ENCODE data around the gene GSE1.

GSE1 gene

GRCh38 chr16:85698935-85699558, 85.9 kb downstream of the GSE1 start:
- DNase-seq (ENCODE audit: insufficient read length) (no peak), FAIRE-seq (no peak)
- TF ChIP-seq TAF1 (IDR thresholded peaks at IDR 0.05; ENCODE audit: borderline replicate concordance, low read depth, low read length) (no peak), POLR2A (IDR thresholded peaks at IDR 0.05; ENCODE audit: low read depth, low read length) (no peak), POLR2AphosphoS5 (IDR thresholded peaks at IDR 0.05; ENCODE audit: low read depth, low read length) (no peak)

- DNase-seq (ENCODE audit: insufficient read length), result no peak
- no peak for FAIRE-seq
- TF ChIP-seq POLR2AphosphoS5 (IDR thresholded peaks at IDR 0.05; ENCODE audit: low read depth, low read length) (no peak), TAF1 (IDR thresholded peaks at IDR 0.05; ENCODE audit: borderline replicate concordance, low read depth, low read length) (no peak), POLR2A (IDR thresholded peaks at IDR 0.05; ENCODE audit: low read depth, low read length) (no peak)
Observed at GRCh38 chr16:85699628-85700027, 86.5 kb downstream of the GSE1 start.

GRCh38 chr16:85704011-85704410, 90.9 kb downstream of the GSE1 start:
- no peak for DNase-seq (ENCODE audit: insufficient read length)
- no peak for FAIRE-seq
- TF ChIP-seq POLR2AphosphoS5 (IDR thresholded peaks at IDR 0.05; ENCODE audit: low read depth, low read length) (no peak), TAF1 (IDR thresholded peaks at IDR 0.05; ENCODE audit: borderline replicate concordance, low read depth, low read length) (no peak), POLR2A (IDR thresholded peaks at IDR 0.05; ENCODE audit: low read depth, low read length) (no peak)

DNA sequence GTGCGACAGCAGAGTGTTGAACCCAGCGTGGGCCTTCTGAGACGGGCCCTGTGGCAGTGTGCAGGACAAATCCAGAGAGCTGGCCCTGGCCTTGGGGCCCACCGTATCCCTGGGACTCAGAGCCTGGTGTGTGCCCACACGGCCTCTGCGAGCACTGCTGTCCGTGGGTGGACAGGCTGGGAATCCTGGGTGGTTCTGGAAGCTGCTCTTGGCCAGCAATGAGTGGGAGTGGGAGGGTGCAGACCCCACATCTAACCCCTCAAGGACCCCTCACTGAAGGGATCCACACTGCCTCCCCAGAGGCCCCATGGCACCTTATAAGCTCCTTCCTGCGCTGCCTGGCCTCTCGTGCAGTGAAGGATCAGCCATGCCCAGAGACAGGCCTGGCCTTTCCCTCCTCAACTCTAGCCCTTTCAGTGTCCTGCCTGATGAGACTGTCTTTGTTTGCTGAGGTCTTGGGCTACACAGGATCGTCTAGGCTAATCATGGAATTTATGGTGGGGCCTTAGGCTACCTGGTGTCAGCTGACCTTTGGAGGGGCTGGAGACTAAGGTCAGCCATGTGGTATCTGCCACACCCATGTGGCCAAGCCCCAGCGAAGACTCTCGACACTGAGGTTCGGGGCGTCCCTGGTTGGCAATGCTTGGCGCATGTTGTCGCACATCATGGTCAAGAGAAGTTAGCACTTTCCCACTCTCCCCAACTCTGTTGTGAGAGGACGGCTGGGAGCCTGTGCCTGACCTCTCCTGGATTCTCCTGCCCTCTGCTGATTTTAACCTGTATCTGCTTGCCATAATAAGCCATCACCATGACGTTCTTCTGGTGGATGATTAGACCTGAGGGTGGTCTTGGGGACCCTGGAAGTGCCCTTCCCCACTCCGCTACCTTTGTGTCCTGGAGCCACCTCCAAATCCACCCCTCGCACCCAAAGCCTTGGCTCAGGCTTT, 92.1 kb downstream of the GSE1 start:
- TF ChIP-seq POLR2A (IDR thresholded peaks at IDR 0.05; ENCODE audit: low read depth, low read length) (no peak), POLR2AphosphoS5 (IDR thresholded peaks at IDR 0.05; ENCODE audit: low read depth, low read length) (no peak), TAF1 (IDR thresholded peaks at IDR 0.05; ENCODE audit: borderline replicate concordance, low read depth, low read length) (no peak)
- no peak for FAIRE-seq
- no peak for DNase-seq (ENCODE audit: insufficient read length)

DNA sequence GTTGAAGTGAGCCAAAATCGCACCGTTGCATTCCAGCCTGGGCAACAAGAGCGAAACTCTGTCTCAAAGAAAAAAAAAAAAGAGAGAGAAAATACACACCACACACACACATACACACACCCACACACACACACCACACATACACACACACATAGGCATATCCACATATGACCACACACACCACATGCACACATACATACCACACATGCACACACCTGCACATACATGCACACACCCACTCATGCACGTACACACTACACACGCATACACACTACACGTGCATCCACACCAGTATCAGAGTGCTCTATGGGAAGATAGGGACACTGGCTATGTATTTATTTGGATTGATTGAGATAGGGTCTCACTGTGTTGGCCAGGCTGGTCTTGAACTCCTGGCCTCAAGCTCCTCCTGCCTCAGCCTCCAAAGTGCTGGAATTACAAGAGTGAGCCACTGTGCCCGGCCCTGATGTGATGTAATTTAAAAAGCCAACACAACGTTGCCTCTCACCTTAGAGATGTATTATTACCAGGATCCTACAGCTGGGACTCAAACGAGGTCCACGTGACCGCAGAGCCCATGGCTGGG, 93.4 kb downstream of the GSE1 start:
- no peak for TF ChIP-seq POLR2A (IDR thresholded peaks at IDR 0.05; ENCODE audit: low read depth, low read length)
- TF ChIP-seq POLR2AphosphoS5 (IDR thresholded peaks at IDR 0.05; ENCODE audit: low read depth, low read length), result no peak
- no peak for TF ChIP-seq TAF1 (IDR thresholded peaks at IDR 0.05; ENCODE audit: borderline replicate concordance, low read depth, low read length)
- DNase-seq (ENCODE audit: insufficient read length), result no peak
- FAIRE-seq, result no peak

- no peak for DNase-seq (ENCODE audit: insufficient read length)
- FAIRE-seq, result no peak
- TF ChIP-seq TAF1 (IDR thresholded peaks at IDR 0.05; ENCODE audit: borderline replicate concordance, low read depth, low read length) (no peak), POLR2A (IDR thresholded peaks at IDR 0.05; ENCODE audit: low read depth, low read length) (no peak), POLR2AphosphoS5 (IDR thresholded peaks at IDR 0.05; ENCODE audit: low read depth, low read length) (no peak)
Observed at GRCh38 chr16:85707528-85708095, 94.5 kb downstream of the GSE1 start.

DNA sequence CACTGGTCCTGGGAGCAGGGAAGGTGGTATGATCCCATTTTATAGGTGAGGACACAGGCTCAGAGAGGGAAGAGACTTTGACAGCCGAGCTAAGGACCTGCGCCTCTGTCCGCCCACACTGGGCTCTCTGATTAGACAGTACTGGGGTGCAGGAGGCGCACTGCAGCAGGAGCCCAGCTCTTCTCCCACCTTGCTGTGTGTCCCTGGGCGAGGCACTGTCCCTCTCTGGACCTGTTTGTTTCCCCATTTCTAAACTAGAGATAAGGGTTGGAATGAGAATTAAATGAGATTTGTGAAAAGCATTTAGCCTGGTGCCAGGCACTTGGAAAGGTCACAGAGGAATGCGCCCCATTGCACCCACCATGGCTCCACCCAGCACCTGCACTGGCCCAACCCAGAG, 95.2 kb downstream of the GSE1 start:
- no peak for DNase-seq (ENCODE audit: insufficient read length)
- FAIRE-seq, result no peak
- TF ChIP-seq POLR2A (IDR thresholded peaks at IDR 0.05; ENCODE audit: low read depth, low read length) (no peak), POLR2AphosphoS5 (IDR thresholded peaks at IDR 0.05; ENCODE audit: low read depth, low read length) (no peak), TAF1 (IDR thresholded peaks at IDR 0.05; ENCODE audit: borderline replicate concordance, low read depth, low read length) (no peak)

GRCh38 chr16:85709766-85710585, 96.9 kb downstream of the GSE1 start:
- no peak for DNase-seq (ENCODE audit: insufficient read length)
- no peak for FAIRE-seq
- TF ChIP-seq POLR2A (IDR thresholded peaks at IDR 0.05; ENCODE audit: low read depth, low read length), result no peak
- no peak for TF ChIP-seq TAF1 (IDR thresholded peaks at IDR 0.05; ENCODE audit: borderline replicate concordance, low read depth, low read length)
- TF ChIP-seq POLR2AphosphoS5 (IDR thresholded peaks at IDR 0.05; ENCODE audit: low read depth, low read length), result no peak

DNA sequence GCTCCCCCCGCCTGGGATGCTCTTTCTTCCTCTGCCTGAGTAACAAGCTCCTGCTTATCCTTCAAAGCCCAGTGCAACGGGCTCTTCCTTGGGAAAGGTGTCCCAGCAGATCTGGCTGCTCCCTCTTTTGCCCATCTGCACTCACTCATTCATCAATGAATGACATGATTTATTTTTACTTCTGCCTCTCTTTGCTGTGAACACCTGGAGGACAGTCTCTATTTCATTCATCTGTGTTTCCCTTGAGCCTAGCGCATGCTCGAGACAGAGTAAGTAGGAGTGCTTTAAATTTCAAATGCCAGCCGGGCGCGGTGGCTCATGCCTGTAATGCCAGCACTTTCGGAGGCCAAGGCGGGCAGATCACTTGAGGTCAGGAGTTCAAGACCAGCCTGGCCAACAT, 97.6 kb downstream of the GSE1 start:
- DNase-seq (ENCODE audit: insufficient read length) (no peak), FAIRE-seq (no peak)
- TF ChIP-seq POLR2AphosphoS5 (IDR thresholded peaks at IDR 0.05; ENCODE audit: low read depth, low read length), result no peak
- TF ChIP-seq POLR2A (IDR thresholded peaks at IDR 0.05; ENCODE audit: low read depth, low read length), result no peak

DNA sequence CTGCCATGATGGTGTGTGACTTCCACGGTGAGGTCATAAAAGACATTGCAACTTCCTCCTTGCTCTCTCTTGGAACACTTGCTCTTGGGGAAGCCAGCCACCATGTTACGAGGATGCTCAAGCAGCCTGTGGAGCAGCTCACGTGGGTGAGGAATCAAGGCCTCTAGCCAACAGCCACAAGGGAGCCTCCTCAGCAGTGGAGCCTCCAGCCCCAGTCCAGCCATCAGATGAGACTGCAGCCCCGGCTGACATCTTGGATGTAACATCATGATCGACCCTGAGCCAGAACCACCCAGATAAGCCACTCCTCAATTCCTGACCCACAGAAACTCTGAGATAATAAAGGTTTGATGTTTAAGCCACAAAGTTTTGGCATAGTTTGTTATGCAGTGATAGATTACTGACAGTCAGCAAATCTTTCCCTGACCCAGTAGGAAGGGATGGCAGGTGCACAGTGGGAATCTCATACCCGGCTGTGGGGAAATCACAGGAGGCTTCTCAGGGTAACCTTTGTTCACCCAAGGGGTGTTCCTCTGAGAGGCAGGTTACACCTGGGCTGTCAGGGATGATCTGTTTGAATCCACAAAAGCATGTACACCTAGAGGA, 99.0 kb downstream of the GSE1 start:
- FAIRE-seq (no peak), DNase-seq (ENCODE audit: insufficient read length) (no peak)
- no peak for TF ChIP-seq POLR2AphosphoS5 (IDR thresholded peaks at IDR 0.05; ENCODE audit: low read depth, low read length)
- no peak for TF ChIP-seq POLR2A (IDR thresholded peaks at IDR 0.05; ENCODE audit: low read depth, low read length)
- no peak for TF ChIP-seq TAF1 (IDR thresholded peaks at IDR 0.05; ENCODE audit: borderline replicate concordance, low read depth, low read length)

Data from GM12892 (cell line).